ENCODE data around the gene ATG14. TPM values are rescaled to one million over a fixed set of nuclear protein-coding genes. Genes with fewer than 3 reads are reported as not detected.

ATG14 gene
- total and polyA plus RNA-seq, 2 experiments from 2014 or later = 7.3 to 15.2 TPM

GRCh38 chr14:55317542-55318306 lies 93.9 kb downstream of the ATG14 start:
- Histone ChIP-seq H3K36me3 (ENCODE audit: insufficient read depth) (peaks cover 4% of the 10 kb centered on the region; the same call in 1 of the 2 replicates), H4K20me1 (replicated peaks; ENCODE audit: insufficient read depth) (0 out of 2 replicates have a peak, but pooled peaks cover 5% of the 10 kb centered on the region), H3K4me2 (no peak overlapping the region), H3K27ac (ENCODE audit: low read depth) (no peak overlapping the region), H2AFZ (no peak overlapping the region), H3F3A (replicated peaks; ENCODE audit: low read depth) (no peaks in the 10 kb centered on the region), H3K4me1 (ENCODE audit: insufficient read depth) (no peaks in the 10 kb centered on the region), H3K9me2 (ENCODE audit: insufficient read depth) (no peaks in the 10 kb centered on the region), H3K27me3 (ENCODE audit: insufficient read depth) (no peaks in the 10 kb centered on the region), H3K4me3 (no peak overlapping the region), H3K79me2 (replicated peaks; ENCODE audit: insufficient read depth) (peaks cover 12% of the 10 kb centered on the region)
- H3K9me3 Mint-ChIP-seq = peaks cover 13% of the 10 kb centered on the region
- no peaks in the 10 kb centered on the region for H3K4me1 Mint-ChIP-seq
- peaks cover 24% of the 10 kb centered on the region for H3K36me3 Mint-ChIP-seq (ENCODE audit: low read depth)
- ATAC-seq = no peak
- TF ChIP-seq CREB1 (CRISPR knock-in tag; IDR thresholded peaks at IDR 0.05; ENCODE audit: low read depth) (no peak), ETS1 (IDR thresholded peaks at IDR 0.05) (no peak), NANOG (IDR thresholded peaks at IDR 0.05; ENCODE audit: borderline replicate concordance) (no peak), POLR2AphosphoS5 (IDR thresholded peaks at IDR 0.05; ENCODE audit: low read depth) (no peak), ZNF331 (CRISPR knock-in tag; IDR thresholded peaks at IDR 0.05; ENCODE audit: low read depth) (no peak), CTCF (conservative IDR thresholded peaks at IDR 0.05; ENCODE audit: low read depth in 2 of 2) (no peak), EZH2phosphoT487 (IDR thresholded peaks at IDR 0.05; ENCODE audit: unreplicated experiment) (no peak), STAT1 (IDR thresholded peaks at IDR 0.05; ENCODE audit: unreplicated experiment) (no peak), ZNF114 (CRISPR knock-in tag; IDR thresholded peaks at IDR 0.05) (no peak), JUNB (IDR thresholded peaks at IDR 0.05; ENCODE audit: unreplicated experiment) (no peak), REST (IDR thresholded peaks at IDR 0.05; ENCODE audit: unreplicated experiment) (no peak), EZH2 (IDR thresholded peaks at IDR 0.05; ENCODE audit: low read depth, unreplicated experiment) (no peak)
- TF ChIP-seq, protein P1, sequence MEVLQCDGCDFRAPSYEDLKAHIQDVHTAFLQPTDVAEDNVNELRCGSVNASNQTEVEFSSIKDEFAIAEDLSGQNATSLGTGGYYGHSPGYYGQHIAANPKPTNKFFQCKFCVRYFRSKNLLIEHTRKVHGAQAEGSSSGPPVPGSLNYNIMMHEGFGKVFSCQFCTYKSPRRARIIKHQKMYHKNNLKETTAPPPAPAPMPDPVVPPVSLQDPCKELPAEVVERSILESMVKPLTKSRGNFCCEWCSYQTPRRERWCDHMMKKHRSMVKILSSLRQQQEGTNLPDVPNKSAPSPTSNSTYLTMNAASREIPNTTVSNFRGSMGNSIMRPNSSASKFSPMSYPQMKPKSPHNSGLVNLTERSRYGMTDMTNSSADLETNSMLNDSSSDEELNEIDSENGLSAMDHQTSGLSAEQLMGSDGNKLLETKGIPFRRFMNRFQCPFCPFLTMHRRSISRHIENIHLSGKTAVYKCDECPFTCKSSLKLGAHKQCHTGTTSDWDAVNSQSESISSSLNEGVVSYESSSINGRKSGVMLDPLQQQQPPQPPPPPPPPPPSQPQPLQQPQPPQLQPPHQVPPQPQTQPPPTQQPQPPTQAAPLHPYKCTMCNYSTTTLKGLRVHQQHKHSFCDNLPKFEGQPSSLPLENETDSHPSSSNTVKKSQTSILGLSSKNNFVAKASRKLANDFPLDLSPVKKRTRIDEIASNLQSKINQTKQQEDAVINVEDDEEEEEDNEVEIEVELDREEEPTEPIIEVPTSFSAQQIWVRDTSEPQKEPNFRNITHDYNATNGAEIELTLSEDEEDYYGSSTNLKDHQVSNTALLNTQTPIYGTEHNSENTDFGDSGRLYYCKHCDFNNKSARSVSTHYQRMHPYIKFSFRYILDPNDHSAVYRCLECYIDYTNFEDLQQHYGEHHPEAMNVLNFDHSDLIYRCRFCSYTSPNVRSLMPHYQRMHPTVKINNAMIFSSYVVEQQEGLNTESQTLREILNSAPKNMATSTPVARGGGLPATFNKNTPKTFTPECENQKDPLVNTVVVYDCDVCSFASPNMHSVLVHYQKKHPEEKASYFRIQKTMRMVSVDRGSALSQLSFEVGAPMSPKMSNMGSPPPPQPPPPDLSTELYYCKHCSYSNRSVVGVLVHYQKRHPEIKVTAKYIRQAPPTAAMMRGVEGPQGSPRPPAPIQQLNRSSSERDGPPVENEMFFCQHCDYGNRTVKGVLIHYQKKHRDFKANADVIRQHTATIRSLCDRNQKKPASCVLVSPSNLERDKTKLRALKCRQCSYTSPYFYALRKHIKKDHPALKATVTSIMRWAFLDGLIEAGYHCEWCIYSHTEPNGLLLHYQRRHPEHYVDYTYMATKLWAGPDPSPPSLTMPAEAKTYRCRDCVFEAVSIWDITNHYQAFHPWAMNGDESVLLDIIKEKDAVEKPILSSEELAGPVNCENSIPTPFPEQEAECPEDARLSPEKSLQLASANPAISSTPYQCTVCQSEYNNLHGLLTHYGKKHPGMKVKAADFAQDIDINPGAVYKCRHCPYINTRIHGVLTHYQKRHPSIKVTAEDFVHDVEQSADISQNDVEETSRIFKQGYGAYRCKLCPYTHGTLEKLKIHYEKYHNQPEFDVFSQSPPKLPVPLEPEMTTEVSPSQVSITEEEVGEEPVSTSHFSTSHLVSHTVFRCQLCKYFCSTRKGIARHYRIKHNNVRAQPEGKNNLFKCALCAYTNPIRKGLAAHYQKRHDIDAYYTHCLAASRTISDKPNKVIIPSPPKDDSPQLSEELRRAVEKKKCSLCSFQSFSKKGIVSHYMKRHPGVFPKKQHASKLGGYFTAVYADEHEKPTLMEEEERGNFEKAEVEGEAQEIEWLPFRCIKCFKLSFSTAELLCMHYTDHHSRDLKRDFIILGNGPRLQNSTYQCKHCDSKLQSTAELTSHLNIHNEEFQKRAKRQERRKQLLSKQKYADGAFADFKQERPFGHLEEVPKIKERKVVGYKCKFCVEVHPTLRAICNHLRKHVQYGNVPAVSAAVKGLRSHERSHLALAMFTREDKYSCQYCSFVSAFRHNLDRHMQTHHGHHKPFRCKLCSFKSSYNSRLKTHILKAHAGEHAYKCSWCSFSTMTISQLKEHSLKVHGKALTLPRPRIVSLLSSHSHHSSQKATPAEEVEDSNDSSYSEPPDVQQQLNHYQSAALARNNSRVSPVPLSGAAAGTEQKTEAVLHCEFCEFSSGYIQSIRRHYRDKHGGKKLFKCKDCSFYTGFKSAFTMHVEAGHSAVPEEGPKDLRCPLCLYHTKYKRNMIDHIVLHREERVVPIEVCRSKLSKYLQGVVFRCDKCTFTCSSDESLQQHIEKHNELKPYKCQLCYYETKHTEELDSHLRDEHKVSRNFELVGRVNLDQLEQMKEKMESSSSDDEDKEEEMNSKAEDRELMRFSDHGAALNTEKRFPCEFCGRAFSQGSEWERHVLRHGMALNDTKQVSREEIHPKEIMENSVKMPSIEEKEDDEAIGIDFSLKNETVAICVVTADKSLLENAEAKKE (CRISPR knock-in tag; IDR thresholded peaks at IDR 0.05) = no peak
- DNase-seq (ENCODE audit: low spot score) = no peak
- no peak overlapping the region for H3K27ac Mint-ChIP-seq
- H3K4me3 Mint-ChIP-seq = no peak overlapping the region
- H3K27me3 Mint-ChIP-seq (ENCODE audit: insufficient read depth, low read depth, poor library complexity) = peaks cover 4% of the 10 kb centered on the region

Data from GM23338 (cell line).